Measurements from ENCODE around the gene TOM1.
"Not testable (repeated sequence)": the region's sequence is repeated elsewhere in the genome, so short reads cannot be mapped to it uniquely, and the experiment has no call there.

The TOM1 gene

GRCh38 chr22:35357883-35358621 is 58.4 kb downstream of the TOM1 start:
- H3K27me3 ChIP-seq (ENCODE audit: insufficient read depth, low read length): no peaks in the 10 kb centered on the region
- no peak overlapping the region for H3K27ac ChIP-seq (ENCODE audit: low read depth, low read length)
- H3K4me3 ChIP-seq (ENCODE audit: low read depth, low read length): no peak overlapping the region
- H3K36me3 ChIP-seq (ENCODE audit: insufficient read depth, low read length): no peaks in the 10 kb centered on the region
- no peak overlapping the region for H2AFZ ChIP-seq (ENCODE audit: low read length, unreplicated experiment)
- no peaks in the 10 kb centered on the region for H3K79me2 ChIP-seq (ENCODE audit: control insufficient read depth, insufficient read depth, low read length, unreplicated experiment)
- H3K4me1 ChIP-seq (ENCODE audit: control insufficient read depth, insufficient read depth, low read length, unreplicated experiment): no peaks in the 10 kb centered on the region

- no peak overlapping the region for H3K27ac ChIP-seq (ENCODE audit: low read depth, low read length)
- H3K79me2 ChIP-seq (ENCODE audit: control insufficient read depth, insufficient read depth, low read length, unreplicated experiment): no peaks in the 10 kb centered on the region
Observed at GRCh38 chr22:35359380-35360065, 59.8 kb downstream of the TOM1 start.

GRCh38 chr22:35361001-35361558 is 61.4 kb downstream of the TOM1 start:
- Histone ChIP-seq H3K36me3 (ENCODE audit: insufficient read depth, low read length) (no peaks in the 10 kb centered on the region), H3K4me3 (ENCODE audit: low read depth, low read length) (no peak overlapping the region), H2AFZ (ENCODE audit: low read length, unreplicated experiment) (no peak overlapping the region), H3K27ac (ENCODE audit: low read depth, low read length) (no peak overlapping the region), H3K27me3 (ENCODE audit: insufficient read depth, low read length) (no peaks in the 10 kb centered on the region), H3K4me1 (ENCODE audit: control insufficient read depth, insufficient read depth, low read length, unreplicated experiment) (no peaks in the 10 kb centered on the region), H3K79me2 (ENCODE audit: control insufficient read depth, insufficient read depth, low read length, unreplicated experiment) (no peaks in the 10 kb centered on the region)

More at GRCh38 chr22:35359380-35360065, 59.8 kb downstream of the TOM1 start:
- H3K36me3 ChIP-seq (ENCODE audit: insufficient read depth, low read length): no peaks in the 10 kb centered on the region
- H3K27me3 ChIP-seq (ENCODE audit: insufficient read depth, low read length): no peaks in the 10 kb centered on the region
- no peak overlapping the region for H3K4me3 ChIP-seq (ENCODE audit: low read depth, low read length)
- H2AFZ ChIP-seq (ENCODE audit: low read length, unreplicated experiment): no peak overlapping the region
- H3K4me1 ChIP-seq (ENCODE audit: control insufficient read depth, insufficient read depth, low read length, unreplicated experiment): no peaks in the 10 kb centered on the region

GRCh38 chr22:35363566-35364086 is 63.9 kb downstream of the TOM1 start:
- Histone ChIP-seq H3K4me3 (ENCODE audit: low read depth, low read length) (no peak overlapping the region), H2AFZ (ENCODE audit: low read length, unreplicated experiment) (no peak overlapping the region), H3K79me2 (ENCODE audit: control insufficient read depth, insufficient read depth, low read length, unreplicated experiment) (no peaks in the 10 kb centered on the region), H3K27me3 (ENCODE audit: insufficient read depth, low read length) (no peaks in the 10 kb centered on the region), H3K36me3 (ENCODE audit: insufficient read depth, low read length) (no peaks in the 10 kb centered on the region), H3K27ac (ENCODE audit: low read depth, low read length) (no peak overlapping the region), H3K4me1 (ENCODE audit: control insufficient read depth, insufficient read depth, low read length, unreplicated experiment) (no peaks in the 10 kb centered on the region)

- not testable (repeated sequence) for H3K36me3 ChIP-seq (ENCODE audit: insufficient read depth, low read length); H3K79me2 ChIP-seq (ENCODE audit: control insufficient read depth, insufficient read depth, low read length, unreplicated experiment); H3K27me3 ChIP-seq (ENCODE audit: insufficient read depth, low read length); H3K4me1 ChIP-seq (ENCODE audit: control insufficient read depth, insufficient read depth, low read length, unreplicated experiment); H3K27ac ChIP-seq (ENCODE audit: low read depth, low read length); H2AFZ ChIP-seq (ENCODE audit: low read length, unreplicated experiment); H3K4me3 ChIP-seq (ENCODE audit: low read depth, low read length)
Observed at GRCh38 chr22:35364230-35364629, 64.5 kb downstream of the TOM1 start.

GRCh38 chr22:35367331-35367886 is 67.7 kb downstream of the TOM1 start:
- Histone ChIP-seq H3K27ac (ENCODE audit: low read depth, low read length) (no peak overlapping the region), H2AFZ (ENCODE audit: low read length, unreplicated experiment) (no peak overlapping the region)

GRCh38 chr22:35368386-35368785 is 68.7 kb downstream of the TOM1 start:
- no peak overlapping the region for H2AFZ ChIP-seq (ENCODE audit: low read length, unreplicated experiment)
- H3K4me1 ChIP-seq (ENCODE audit: control insufficient read depth, insufficient read depth, low read length, unreplicated experiment): peaks cover 3% of the 10 kb centered on the region
- H3K27me3 ChIP-seq (ENCODE audit: insufficient read depth, low read length): no peaks in the 10 kb centered on the region
- H3K36me3 ChIP-seq (ENCODE audit: insufficient read depth, low read length): no peaks in the 10 kb centered on the region
- H3K27ac ChIP-seq (ENCODE audit: low read depth, low read length): no peak overlapping the region
- no peak overlapping the region for H3K4me3 ChIP-seq (ENCODE audit: low read depth, low read length)
- no peaks in the 10 kb centered on the region for H3K79me2 ChIP-seq (ENCODE audit: control insufficient read depth, insufficient read depth, low read length, unreplicated experiment)

More at GRCh38 chr22:35367331-35367886, 67.7 kb downstream of the TOM1 start:
- Histone ChIP-seq H3K4me3 (ENCODE audit: low read depth, low read length) (no peak overlapping the region), H3K27me3 (ENCODE audit: insufficient read depth, low read length) (no peaks in the 10 kb centered on the region), H3K79me2 (ENCODE audit: control insufficient read depth, insufficient read depth, low read length, unreplicated experiment) (no peaks in the 10 kb centered on the region), H3K36me3 (ENCODE audit: insufficient read depth, low read length) (no peaks in the 10 kb centered on the region), H3K4me1 (ENCODE audit: control insufficient read depth, insufficient read depth, low read length, unreplicated experiment) (peaks cover 3% of the 10 kb centered on the region)

GRCh38 chr22:35369996-35370395 is 70.3 kb downstream of the TOM1 start:
- H2AFZ ChIP-seq (ENCODE audit: low read length, unreplicated experiment): no peak overlapping the region
- no peaks in the 10 kb centered on the region for H3K27me3 ChIP-seq (ENCODE audit: insufficient read depth, low read length)
- no peak overlapping the region for H3K27ac ChIP-seq (ENCODE audit: low read depth, low read length)
- no peaks in the 10 kb centered on the region for H3K36me3 ChIP-seq (ENCODE audit: insufficient read depth, low read length)
- H3K4me1 ChIP-seq (ENCODE audit: control insufficient read depth, insufficient read depth, low read length, unreplicated experiment): peaks cover 3% of the 10 kb centered on the region
- H3K79me2 ChIP-seq (ENCODE audit: control insufficient read depth, insufficient read depth, low read length, unreplicated experiment): no peaks in the 10 kb centered on the region
- no peak overlapping the region for H3K4me3 ChIP-seq (ENCODE audit: low read depth, low read length)

GRCh38 chr22:35373781-35374180 is 74.1 kb downstream of the TOM1 start:
- Histone ChIP-seq H3K79me2 (ENCODE audit: control insufficient read depth, insufficient read depth, low read length, unreplicated experiment) (no peaks in the 10 kb centered on the region), H2AFZ (ENCODE audit: low read length, unreplicated experiment) (no peak overlapping the region), H3K4me1 (ENCODE audit: control insufficient read depth, insufficient read depth, low read length, unreplicated experiment) (peaks cover 29% of the 10 kb centered on the region), H3K27me3 (ENCODE audit: insufficient read depth, low read length) (no peaks in the 10 kb centered on the region), H3K27ac (ENCODE audit: low read depth, low read length) (no peak overlapping the region), H3K4me3 (ENCODE audit: low read depth, low read length) (no peak overlapping the region), H3K36me3 (ENCODE audit: insufficient read depth, low read length) (no peaks in the 10 kb centered on the region)

GRCh38 chr22:35375031-35375430 is 75.3 kb downstream of the TOM1 start:
- no peaks in the 10 kb centered on the region for H3K79me2 ChIP-seq (ENCODE audit: control insufficient read depth, insufficient read depth, low read length, unreplicated experiment)
- no peaks in the 10 kb centered on the region for H3K36me3 ChIP-seq (ENCODE audit: insufficient read depth, low read length)
- H2AFZ ChIP-seq (ENCODE audit: low read length, unreplicated experiment): no peak overlapping the region
- H3K4me3 ChIP-seq (ENCODE audit: low read depth, low read length): no peak overlapping the region
- H3K4me1 ChIP-seq (ENCODE audit: control insufficient read depth, insufficient read depth, low read length, unreplicated experiment): peaks cover 33% of the 10 kb centered on the region
- no peak overlapping the region for H3K27ac ChIP-seq (ENCODE audit: low read depth, low read length)
- H3K27me3 ChIP-seq (ENCODE audit: insufficient read depth, low read length): no peaks in the 10 kb centered on the region
